K562 (cell line): ENCODE measurements around the gene MRPL28. TPM values are rescaled to one million over a fixed set of nuclear protein-coding genes. Genes with fewer than 3 reads are reported as not detected.

Experiments used
- E2F4 ChIP-seq: sonication (generic); formaldehyde crosslinking; IDR thresholded peaks from 2 replicates; pipeline ENCODE4 v1.8.0; 2022; ENCODE audit warnings: mild to moderate bottlenecking, low read depth, missing genetic modification reagents
- EZH2 ChIP-seq: IDR thresholded peaks from 2 replicates; pipeline ENCODE4 v1.6.1; 2012; ENCODE audit warnings: low read depth, mild to moderate bottlenecking, inconsistent platforms, low read length, borderline replicate concordance
- KLF13 ChIP-seq: fragments of 450-650 bp; IDR thresholded peaks from 2 replicates; pipeline ENCODE4 v1.6.1; 2016; ENCODE audit warnings: missing genetic modification characterization, low read depth, mild to moderate bottlenecking, missing compliant biosample characterization, moderate library complexity, borderline replicate concordance
- MEF2A ChIP-seq: IDR thresholded peaks from 2 replicates; pipeline ENCODE4 v1.6.1; 2011; ENCODE audit warnings: low read depth, mild to moderate bottlenecking, low read length, moderate library complexity; ENCODE audit not compliant: control insufficient read depth
- NCOA1 ChIP-seq: fragments of 450-650 bp; IDR thresholded peaks from 2 replicates; pipeline ENCODE4 v1.6.1; 2016; ENCODE audit warnings: low read depth
- NR3C1 ChIP-seq: sonication (generic); formaldehyde crosslinking; IDR thresholded peaks from 2 replicates; pipeline ENCODE4 v1.8.1; 2022; ENCODE audit warnings: missing genetic modification reagents
- PHB2 ChIP-seq: fragments of 450-650 bp; IDR thresholded peaks from 2 replicates; pipeline ENCODE4 v1.6.1; 2017; ENCODE audit warnings: low read depth
- PHTF2 ChIP-seq: fragments of 250-450 bp; sonication (Bioruptor Pico); IDR thresholded peaks from 2 replicates; pipeline ENCODE4 v1.5.0; 2021; ENCODE audit warnings: mild to moderate bottlenecking
- POLR2A ChIP-seq: fragments of 450-650 bp; conservative IDR thresholded peaks from 2 replicates; pipeline ENCODE4 v1.6.1; 2016
- PRDM10 ChIP-seq: fragments of 450-650 bp; IDR thresholded peaks from 2 replicates; pipeline ENCODE4 v1.6.1; 2018; ENCODE audit not compliant: partially characterized antibody
- SIN3B ChIP-seq: fragments of 450-650 bp; IDR thresholded peaks from 2 replicates; pipeline ENCODE4 v1.6.1; 2017; ENCODE audit warnings: low read depth, mild to moderate bottlenecking, moderate library complexity
- TAF15 ChIP-seq: fragments of 200-400 bp; formaldehyde crosslinking; IDR thresholded peaks from 2 replicates; pipeline ENCODE4 v1.6.1; 2017; ENCODE audit warnings: mild to moderate bottlenecking, low read depth, low read length, moderate library complexity
- ZBTB34 ChIP-seq: fragments of 250-450 bp; sonication (Bioruptor Pico); IDR thresholded peaks from 2 replicates; pipeline ENCODE4 v1.8.0; 2021; ENCODE audit warnings: mild to moderate bottlenecking, moderate library complexity
- ZNF140 ChIP-seq: fragments of 250-450 bp; sonication (Bioruptor Pico); IDR thresholded peaks from 2 replicates; pipeline ENCODE4 v1.8.0; 2021; ENCODE audit warnings: moderate library complexity, mild to moderate bottlenecking, inconsistent platforms
- ZNF282 ChIP-seq: sonication (generic); formaldehyde crosslinking; IDR thresholded peaks from 2 replicates; pipeline ENCODE4 v1.8.1; 2023; ENCODE audit warnings: missing genetic modification reagents
- ZNF384 ChIP-seq: IDR thresholded peaks from 2 replicates; pipeline ENCODE4 v1.6.1; 2012; ENCODE audit warnings: low read depth, low read length, improper control_type of control experiment
- ZNF436 ChIP-seq: fragments of 250-450, 450-650 bp; sonication (Bioruptor Pico); formaldehyde crosslinking; IDR thresholded peaks from 2 replicates; pipeline ENCODE4 v1.7.0; 2020; ENCODE audit warnings: mild to moderate bottlenecking
- ZNF444 ChIP-seq: fragments of 250-450 bp; sonication (Bioruptor Pico); IDR thresholded peaks from 2 replicates; pipeline ENCODE4 v1.4.0; 2020; ENCODE audit warnings: mild to moderate bottlenecking, moderate library complexity
- ZNF583 ChIP-seq: fragments of 250-450 bp; sonication (Bioruptor Pico); IDR thresholded peaks from 2 replicates; pipeline ENCODE4 v1.4.0; 2020
- ZNF584 ChIP-seq: fragments of 200-800 bp; sonication (Bioruptor generic); IDR thresholded peaks from 2 replicates; pipeline ENCODE4 v1.6.1; 2016; ENCODE audit warnings: low read depth, mild to moderate bottlenecking, missing genetic modification characterization, missing compliant biosample characterization
- ZNF780A ChIP-seq: fragments of 250-450 bp; sonication (Bioruptor Pico); IDR thresholded peaks from 2 replicates; pipeline ENCODE4 v1.5.0; 2021; ENCODE audit warnings: mild to moderate bottlenecking
- ZNF830 ChIP-seq: fragments of 250-450 bp; sonication (Bioruptor Pico); IDR thresholded peaks from 2 replicates; pipeline ENCODE4 v1.5.0; 2021; ENCODE audit warnings: mild to moderate bottlenecking
- ZZZ3 ChIP-seq: fragments of 450-650 bp; IDR thresholded peaks from 2 replicates; pipeline ENCODE4 v1.6.1; 2016; ENCODE audit warnings: antibody characterized with exemption, mild to moderate bottlenecking, moderate library complexity
- polyA plus RNA-seq, 8 experiments: library from polyadenylated mRNA; depleted of rRNA in 4 of 8; stranded (reverse) in 5 of 8; unstranded in 3 of 8; fragments of >200 nt; fragmentation: Nextera tagmentation in 2 of 8; fragmentation: Illumina TruSeq in 1 of 8; extraction: Ambion mirVana in 2 of 8; extraction: Trizol in 1 of 8; gene quantifications; 2 replicates each; pipeline versions ENCODE4 v1.2.1 to v1.2.3, GENCODE V29; 2011 to 2014; ENCODE audit warnings: inconsistent platforms in 1 of 8, missing spikeins in 1 of 8
- total RNA-seq, 7 experiments: library from RNA; depleted of rRNA in 6 of 7; stranded (reverse); fragments of >200 nt in 6 of 7; fragmentation: Illumina TruSeq in 2 of 7; extraction: Trizol in 2 of 7; gene quantifications; 2 replicates each; pipeline versions ENCODE4 v1.2.1 to v1.2.3, GENCODE V29; 2011 to 2021; ENCODE audit warnings: low replicate concordance in 1 of 7

MRPL28 gene
- total and polyA plus RNA-seq, 9 of the 15 experiments (the other 6 are each of a cell fraction or from before 2014, with no cell fraction given): 2.5 to 323 (median 175) TPM

GRCh38 chr16:324451-325334 is 45.6 kb downstream of the MRPL28 start (continued):
- TF ChIP-seq ZBTB34 (no peak), E2F4 (CRISPR knock-in tag) (no peak), PRDM10 (peak; percentile 43), ZNF140 (no peak), PHB2 (no peak), ZNF780A (CRISPR knock-in tag) (no peak), ZNF282 (no peak), POLR2A (no peak), ZNF584 (no peak), MEF2A (no peak), EZH2 (no peak), KLF13 (no peak), ZNF384 (no peak), ZNF444 (CRISPR knock-in tag) (no peak), ZNF830 (CRISPR knock-in tag) (no peak), PHTF2 (CRISPR knock-in tag) (no peak), TAF15 (no peak), NR3C1 (CRISPR knock-in tag) (no peak), ZNF583 (CRISPR knock-in tag) (no peak), ZZZ3 (no peak), ZNF436 (CRISPR knock-in tag) (no peak), NCOA1 (peak; percentile 59; the same call in 1 of the 2 replicates), SIN3B (no peak)
